Fibroblast of villous mesenchyme (primary cell): ENCODE results near the gene AKR7A2. TPM values are rescaled to one million over a fixed set of nuclear protein-coding genes. Genes with fewer than 3 reads are reported as not detected.

Experiments
- DNase-seq: peaks from one replicate; pipeline ENCODE4 v3.0.0-alpha.2; 2010; ENCODE audit warnings: low read depth
- H3K4me3 ChIP-seq: 2 replicates; pipeline ENCODE4 v1.5.1; 2011; ENCODE audit warnings: low read depth, mild to moderate bottlenecking, low read length
- total RNA-seq: library from RNA; depleted of rRNA; stranded (reverse); fragments of >200 nt; gene quantifications from 2 replicates; pipeline ENCODE4 v1.2.3, GENCODE V29; 2012
- TF ChIP-seq, protein P1 (sequence below): IDR thresholded peaks from 2 replicates; pipeline ENCODE4 v1.5.1; 2012; ENCODE audit warnings: low read depth, mild to moderate bottlenecking, low read length; ENCODE audit not compliant: insufficient read depth

AKR7A2 gene
- total RNA-seq, 1 donor = 55.3 TPM

DNA sequence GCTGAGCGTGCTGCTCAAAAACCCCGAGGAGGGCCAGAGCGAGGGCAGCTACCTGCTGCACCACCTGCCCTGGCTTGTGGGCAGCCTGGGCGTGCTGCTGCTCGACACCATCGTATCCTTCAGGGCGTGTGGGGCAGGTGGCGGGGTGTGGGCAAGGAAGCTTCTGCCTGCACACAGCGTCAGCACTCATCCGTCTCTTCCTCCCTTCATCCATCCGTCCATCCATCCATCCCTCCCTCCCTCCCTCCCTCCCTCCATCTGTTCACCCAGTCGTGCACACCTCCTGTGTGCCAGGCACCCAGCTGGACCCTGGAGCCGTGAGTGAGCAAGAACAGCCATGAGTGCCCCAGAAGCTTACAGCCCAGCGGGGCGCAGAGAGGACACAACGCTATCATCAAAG, 15.4 kb upstream of the AKR7A2 start:
- no peak overlapping the region for H3K4me3 ChIP-seq
- TF ChIP-seq, protein P1, sequence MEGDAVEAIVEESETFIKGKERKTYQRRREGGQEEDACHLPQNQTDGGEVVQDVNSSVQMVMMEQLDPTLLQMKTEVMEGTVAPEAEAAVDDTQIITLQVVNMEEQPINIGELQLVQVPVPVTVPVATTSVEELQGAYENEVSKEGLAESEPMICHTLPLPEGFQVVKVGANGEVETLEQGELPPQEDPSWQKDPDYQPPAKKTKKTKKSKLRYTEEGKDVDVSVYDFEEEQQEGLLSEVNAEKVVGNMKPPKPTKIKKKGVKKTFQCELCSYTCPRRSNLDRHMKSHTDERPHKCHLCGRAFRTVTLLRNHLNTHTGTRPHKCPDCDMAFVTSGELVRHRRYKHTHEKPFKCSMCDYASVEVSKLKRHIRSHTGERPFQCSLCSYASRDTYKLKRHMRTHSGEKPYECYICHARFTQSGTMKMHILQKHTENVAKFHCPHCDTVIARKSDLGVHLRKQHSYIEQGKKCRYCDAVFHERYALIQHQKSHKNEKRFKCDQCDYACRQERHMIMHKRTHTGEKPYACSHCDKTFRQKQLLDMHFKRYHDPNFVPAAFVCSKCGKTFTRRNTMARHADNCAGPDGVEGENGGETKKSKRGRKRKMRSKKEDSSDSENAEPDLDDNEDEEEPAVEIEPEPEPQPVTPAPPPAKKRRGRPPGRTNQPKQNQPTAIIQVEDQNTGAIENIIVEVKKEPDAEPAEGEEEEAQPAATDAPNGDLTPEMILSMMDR = no peak
- DNase-seq = no peak

DNA sequence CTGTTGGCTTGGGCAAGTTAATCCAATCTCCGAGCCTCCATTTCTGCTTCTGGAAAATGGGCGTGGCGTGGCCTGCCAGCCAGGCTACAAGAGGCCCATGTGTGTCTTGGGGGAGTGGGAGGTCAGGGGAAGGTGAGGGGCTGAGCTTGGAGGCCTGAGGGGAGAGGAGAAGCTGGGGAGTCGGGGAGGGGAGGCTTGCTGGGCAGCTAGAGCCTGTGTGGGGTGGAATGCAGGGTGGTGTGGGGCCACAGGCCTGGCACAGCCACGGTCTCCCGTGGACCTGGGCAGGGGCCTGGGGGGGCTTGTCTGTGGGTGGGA, 14.8 kb upstream of the AKR7A2 start:
- TF ChIP-seq, protein P1 = no peak
- H3K4me3 ChIP-seq = no peak overlapping the region
- DNase-seq = no peak

DNA sequence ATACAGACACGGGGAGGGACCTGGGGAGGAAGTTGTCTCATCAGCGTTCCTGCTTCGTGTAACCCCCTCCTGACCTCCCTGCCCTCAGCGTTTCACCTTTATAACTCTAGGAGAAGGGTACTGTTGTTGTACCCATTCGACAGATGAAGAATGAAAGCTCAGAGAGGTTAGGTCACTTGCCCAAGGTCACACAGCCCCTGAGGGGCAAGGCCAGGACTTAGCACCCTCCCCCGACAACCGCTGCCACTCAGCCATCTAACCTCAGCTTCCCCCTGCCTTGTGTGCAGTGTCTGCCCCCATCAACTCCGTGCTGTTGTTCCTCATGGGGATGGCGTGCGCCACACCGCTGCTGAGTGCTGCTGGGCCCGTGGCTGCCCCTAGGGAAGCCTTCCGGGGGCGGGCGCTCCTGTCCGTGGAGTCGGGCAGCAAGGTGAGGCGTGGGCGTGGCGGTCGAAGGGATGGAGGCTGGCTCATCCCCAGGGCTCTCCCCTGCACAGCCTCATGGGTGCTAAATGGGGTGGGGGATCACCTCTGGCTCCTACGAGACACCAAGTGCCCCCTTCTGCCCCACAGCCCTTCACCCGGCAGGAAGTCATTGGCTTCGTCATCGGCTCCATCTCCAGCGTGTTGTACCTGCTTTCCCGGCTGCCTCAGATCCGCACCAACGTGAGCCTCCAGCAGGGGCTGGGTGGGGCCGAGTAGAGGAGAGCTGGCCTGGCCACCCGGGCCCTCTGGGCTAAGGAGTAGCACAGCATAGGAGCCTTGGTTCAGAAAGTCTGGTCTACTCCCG, 14.2 kb upstream of the AKR7A2 start:
- TF ChIP-seq, protein P1 = no peak
- H3K4me3 ChIP-seq = no peak overlapping the region
- no peak for DNase-seq

DNA sequence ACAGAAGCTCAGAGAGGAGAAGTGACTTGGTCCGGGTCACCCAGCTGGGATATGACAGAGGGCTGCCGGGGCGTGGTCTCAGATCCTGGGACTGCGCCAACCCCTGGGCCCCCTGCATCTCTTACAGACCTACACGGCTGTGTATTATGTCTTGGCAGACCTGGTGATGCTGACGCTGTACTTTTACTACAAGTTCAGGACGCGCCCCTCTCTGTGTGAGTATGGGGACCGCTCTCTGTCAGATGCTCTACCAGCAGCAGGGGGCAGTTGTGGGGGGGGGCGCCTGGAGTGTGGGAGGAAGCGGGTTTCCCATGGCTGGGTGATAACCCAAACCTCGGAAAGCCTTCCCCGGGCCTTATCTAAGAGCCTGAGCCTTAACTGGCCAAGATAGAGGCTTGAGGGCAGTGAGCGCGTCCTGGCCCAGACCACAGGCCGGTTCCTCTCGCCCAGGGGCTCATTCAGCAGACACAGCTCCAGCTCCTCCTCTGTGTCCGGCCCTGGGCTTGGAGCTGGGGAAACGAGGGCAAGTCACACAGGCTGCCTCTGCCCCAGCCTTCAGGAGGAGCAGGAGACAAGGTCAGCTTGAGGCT, 13.5 kb upstream of the AKR7A2 start:
- DNase-seq = no peak
- TF ChIP-seq, protein P1 = no peak
- no peak overlapping the region for H3K4me3 ChIP-seq

DNA sequence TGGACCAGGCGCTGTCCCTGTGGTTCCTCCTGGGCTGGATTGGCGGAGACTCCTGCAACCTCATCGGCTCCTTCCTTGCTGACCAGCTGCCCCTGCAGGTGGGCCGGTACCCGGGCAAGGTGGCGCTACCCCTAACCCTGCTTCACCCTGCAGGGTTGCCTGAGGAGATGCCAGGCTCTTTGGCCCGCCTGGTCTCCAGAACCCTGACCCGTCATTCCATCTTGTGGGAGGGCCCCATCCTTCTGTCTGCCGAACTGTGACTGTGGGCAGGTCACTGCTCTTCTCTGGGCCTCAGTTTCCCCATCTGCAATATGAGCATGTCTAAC, 12.7 kb upstream of the AKR7A2 start:
- DNase-seq = no peak
- TF ChIP-seq, protein P1 = no peak
- H3K4me3 ChIP-seq = no peak overlapping the region

DNA sequence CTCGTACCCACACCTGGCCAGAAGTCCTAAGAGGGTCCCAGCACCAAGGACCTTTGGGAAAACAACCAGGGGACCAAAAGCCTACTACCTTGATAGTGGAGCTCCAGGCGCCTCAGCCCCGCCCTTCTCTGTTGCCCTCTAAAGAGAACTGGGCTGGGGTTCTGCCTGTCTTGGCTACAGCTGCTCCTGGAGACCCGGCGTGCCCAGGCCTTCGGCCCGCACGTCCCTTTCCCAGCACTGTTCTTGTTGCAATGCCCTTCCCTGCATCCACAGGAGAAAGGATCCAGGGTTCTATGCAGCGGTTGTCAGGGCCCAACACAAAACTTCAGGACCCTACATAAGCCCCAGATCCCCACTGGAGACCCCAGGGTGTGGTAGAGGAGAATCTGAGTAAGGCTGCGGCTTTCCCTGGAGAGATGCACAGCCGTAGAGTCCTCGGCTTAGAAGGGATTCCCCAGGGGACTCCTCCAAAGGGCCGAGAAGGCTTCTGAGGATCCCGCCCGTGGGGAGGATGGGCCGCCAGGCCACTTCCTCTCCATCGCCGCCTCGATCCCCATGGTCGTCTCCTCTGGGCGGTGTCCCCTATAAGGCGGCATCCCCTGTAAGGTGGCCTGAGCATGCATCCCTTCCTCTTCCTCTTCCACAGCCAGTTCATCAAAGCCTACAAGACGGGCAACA, 12.2 kb upstream of the AKR7A2 start:
- H3K4me3 ChIP-seq = no peak overlapping the region
- TF ChIP-seq, protein P1 = no peak
- DNase-seq = no peak
